22Rv1 (cell line): ENCODE data around the gene IFNAR1.

Source experiments
- ZFX ChIP-seq: fragments of 450-650 bp; IDR thresholded peaks from 2 replicates; pipeline ENCODE4 v1.6.1; 2017; ENCODE audit warnings: antibody characterized with exemption, borderline replicate concordance
- TF ChIP-seq, protein P1 (sequence below): fragments of 450-650 bp; IDR thresholded peaks from 2 replicates; pipeline ENCODE4 v1.5.1; 2017; ENCODE audit warnings: mild to moderate bottlenecking

DNA sequence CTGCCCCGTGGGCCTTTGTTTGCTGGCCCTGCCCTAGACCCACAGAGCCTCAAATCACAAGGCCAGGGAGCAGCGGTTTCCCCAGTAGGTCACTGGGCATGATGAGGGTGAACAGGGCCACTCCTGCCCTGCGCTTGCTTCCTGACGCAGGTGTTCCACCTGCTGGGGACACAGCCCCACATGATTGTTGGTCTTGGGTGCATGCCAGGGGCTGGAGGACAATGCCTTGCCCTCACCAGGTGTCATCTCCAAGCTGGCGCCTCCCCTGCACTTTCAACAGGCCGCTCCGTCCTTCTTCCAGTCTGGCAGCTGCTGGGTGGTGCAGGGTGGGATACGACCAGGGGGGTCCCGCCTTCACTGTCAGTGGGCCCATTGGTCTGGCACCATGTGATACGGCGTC lies 34.3 kb upstream of the IFNAR1 start:
- TF ChIP-seq, protein P1, sequence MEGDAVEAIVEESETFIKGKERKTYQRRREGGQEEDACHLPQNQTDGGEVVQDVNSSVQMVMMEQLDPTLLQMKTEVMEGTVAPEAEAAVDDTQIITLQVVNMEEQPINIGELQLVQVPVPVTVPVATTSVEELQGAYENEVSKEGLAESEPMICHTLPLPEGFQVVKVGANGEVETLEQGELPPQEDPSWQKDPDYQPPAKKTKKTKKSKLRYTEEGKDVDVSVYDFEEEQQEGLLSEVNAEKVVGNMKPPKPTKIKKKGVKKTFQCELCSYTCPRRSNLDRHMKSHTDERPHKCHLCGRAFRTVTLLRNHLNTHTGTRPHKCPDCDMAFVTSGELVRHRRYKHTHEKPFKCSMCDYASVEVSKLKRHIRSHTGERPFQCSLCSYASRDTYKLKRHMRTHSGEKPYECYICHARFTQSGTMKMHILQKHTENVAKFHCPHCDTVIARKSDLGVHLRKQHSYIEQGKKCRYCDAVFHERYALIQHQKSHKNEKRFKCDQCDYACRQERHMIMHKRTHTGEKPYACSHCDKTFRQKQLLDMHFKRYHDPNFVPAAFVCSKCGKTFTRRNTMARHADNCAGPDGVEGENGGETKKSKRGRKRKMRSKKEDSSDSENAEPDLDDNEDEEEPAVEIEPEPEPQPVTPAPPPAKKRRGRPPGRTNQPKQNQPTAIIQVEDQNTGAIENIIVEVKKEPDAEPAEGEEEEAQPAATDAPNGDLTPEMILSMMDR, result no peak
- TF ChIP-seq ZFX, result no peak
